Measurements from ENCODE around the gene RHOJ. TPM values are rescaled to one million over a fixed set of nuclear protein-coding genes. Genes with fewer than 3 reads are reported as not detected.

Gene RHOJ
- total RNA-seq, 2 donors from 2014 or later: not detected

GRCh38 chr14:63191211-63191610 is 13.0 kb upstream of the RHOJ start:
- Mint-ChIP-seq H3K27ac (no peak overlapping the region), H3K9me3 (peaks cover 5% of the 10 kb centered on the region), H3K36me3 (no peaks in the 10 kb centered on the region), H3K4me1 (ENCODE audit: low read depth in 2 of 2) (no peaks in the 10 kb centered on the region), H3K4me3 (no peak overlapping the region), H3K27me3 (peaks cover 13 to 19% of the 10 kb centered on the region in 2 donors)
- DNase-seq (ENCODE audit: low spot score) (no peak), ATAC-seq (no peak)

GRCh38 chr14:63192085-63192484 is 12.2 kb upstream of the RHOJ start:
- Mint-ChIP-seq H3K36me3 (no peaks in the 10 kb centered on the region), H3K27ac (no peak overlapping the region), H3K4me1 (ENCODE audit: low read depth in 2 of 2) (no peaks in the 10 kb centered on the region), H3K4me3 (no peak overlapping the region), H3K27me3 (peaks cover 13 to 20% of the 10 kb centered on the region in 2 donors), H3K9me3 (peaks cover 5% of the 10 kb centered on the region)
- ATAC-seq (no peak), DNase-seq (ENCODE audit: low spot score) (no peak)

- Mint-ChIP-seq H3K27ac (no peak overlapping the region), H3K4me1 (ENCODE audit: low read depth in 2 of 2) (no peaks in the 10 kb centered on the region), H3K27me3 (peaks cover 14 to 29% of the 10 kb centered on the region in 2 donors), H3K9me3 (peaks cover 5% of the 10 kb centered on the region), H3K4me3 (no peak overlapping the region), H3K36me3 (no peaks in the 10 kb centered on the region)
- DNase-seq (ENCODE audit: low spot score) (no peak), ATAC-seq (no peak)
Measured at GRCh38 chr14:63193236-63193635, 11.0 kb upstream of the RHOJ start.

- Mint-ChIP-seq H3K9me3 (no peaks in the 10 kb centered on the region), H3K36me3 (no peaks in the 10 kb centered on the region), H3K4me1 (ENCODE audit: low read depth in 2 of 2) (no peaks in the 10 kb centered on the region), H3K27me3 (peaks cover 12 to 36% of the 10 kb centered on the region in 2 donors), H3K4me3 (no peak overlapping the region), H3K27ac (no peak overlapping the region)
- ATAC-seq: no peak
- DNase-seq (ENCODE audit: low spot score): no peak
Measured at GRCh38 chr14:63200035-63200740, 4.1 kb upstream of the RHOJ start.

- H3K36me3 Mint-ChIP-seq: no peaks in the 10 kb centered on the region
- no peak overlapping the region for H3K4me3 Mint-ChIP-seq
- no peaks in the 10 kb centered on the region for H3K4me1 Mint-ChIP-seq (ENCODE audit: low read depth in 2 of 2)
- H3K27ac Mint-ChIP-seq: no peak overlapping the region
- DNase-seq (ENCODE audit: low spot score) (no peak), ATAC-seq (no peak)
- peaks cover 12 to 36% of the 10 kb centered on the region in 2 donors for H3K27me3 Mint-ChIP-seq
- no peaks in the 10 kb centered on the region for H3K9me3 Mint-ChIP-seq
Measured at GRCh38 chr14:63200767-63201166, 3.5 kb upstream of the RHOJ start.

- Mint-ChIP-seq H3K27me3 (peaks cover 10 to 29% of the 10 kb centered on the region in 2 donors), H3K4me3 (no peak overlapping the region), H3K4me1 (ENCODE audit: low read depth in 2 of 2) (no peaks in the 10 kb centered on the region), H3K36me3 (no peaks in the 10 kb centered on the region), H3K9me3 (no peaks in the 10 kb centered on the region), H3K27ac (no peak overlapping the region)
- ATAC-seq (no peak), DNase-seq (ENCODE audit: low spot score) (no peak)
Measured at GRCh38 chr14:63203015-63203414, 1.2 kb upstream of the RHOJ start.

- DNase-seq (ENCODE audit: low spot score): no peak
- no peaks in the 10 kb centered on the region for H3K4me1 Mint-ChIP-seq (ENCODE audit: low read depth in 2 of 2)
- no peak for ATAC-seq
- no peaks in the 10 kb centered on the region for H3K36me3 Mint-ChIP-seq
- no peaks in the 10 kb centered on the region for H3K9me3 Mint-ChIP-seq
- H3K27me3 Mint-ChIP-seq: peaks cover 9 to 21% of the 10 kb centered on the region in 2 donors
- H3K27ac Mint-ChIP-seq: no peak overlapping the region
- H3K4me3 Mint-ChIP-seq: no peak overlapping the region
Measured at GRCh38 chr14:63203618-63204406, 431 bp upstream of the RHOJ start.

- DNase-seq (ENCODE audit: low spot score) (no peak), ATAC-seq (no peak)
- H3K36me3 Mint-ChIP-seq: no peaks in the 10 kb centered on the region
- no peaks in the 10 kb centered on the region for H3K9me3 Mint-ChIP-seq
- H3K4me1 Mint-ChIP-seq (ENCODE audit: low read depth in 2 of 2): no peaks in the 10 kb centered on the region
- H3K4me3 Mint-ChIP-seq: no peak overlapping the region
- H3K27ac Mint-ChIP-seq: no peak overlapping the region
- peaks cover 7 to 13% of the 10 kb centered on the region in 2 donors for H3K27me3 Mint-ChIP-seq
Measured at GRCh38 chr14:63205044-63205575, 867 bp downstream of the RHOJ start.

GRCh38 chr14:63205866-63206265 is 1.6 kb downstream of the RHOJ start:
- Mint-ChIP-seq H3K36me3 (no peaks in the 10 kb centered on the region), H3K4me1 (ENCODE audit: low read depth in 2 of 2) (no peaks in the 10 kb centered on the region), H3K9me3 (no peaks in the 10 kb centered on the region), H3K4me3 (no peak overlapping the region), H3K27ac (no peak overlapping the region), H3K27me3 (peaks cover 0 to 6% of the 10 kb centered on the region in 2 donors)
- no peak for ATAC-seq
- DNase-seq (ENCODE audit: low spot score): no peak

- no peak for ATAC-seq
- Mint-ChIP-seq H3K4me3 (no peak overlapping the region), H3K9me3 (no peaks in the 10 kb centered on the region), H3K27ac (no peak overlapping the region), H3K27me3 (peaks cover 6 to 10% of the 10 kb centered on the region in 2 donors), H3K4me1 (ENCODE audit: low read depth in 2 of 2) (no peaks in the 10 kb centered on the region), H3K36me3 (no peaks in the 10 kb centered on the region)
- no peak for DNase-seq (ENCODE audit: low spot score)
Measured at GRCh38 chr14:63209160-63209559, 4.9 kb downstream of the RHOJ start.

GRCh38 chr14:63210812-63211211 is 6.6 kb downstream of the RHOJ start:
- H3K27me3 Mint-ChIP-seq: peaks cover 11 to 17% of the 10 kb centered on the region in 2 donors
- no peaks in the 10 kb centered on the region for H3K36me3 Mint-ChIP-seq
- H3K9me3 Mint-ChIP-seq: no peaks in the 10 kb centered on the region
- H3K4me1 Mint-ChIP-seq (ENCODE audit: low read depth in 2 of 2): no peaks in the 10 kb centered on the region
- DNase-seq (ENCODE audit: low spot score) (no peak), ATAC-seq (no peak)
- H3K4me3 Mint-ChIP-seq: no peak overlapping the region
- H3K27ac Mint-ChIP-seq: no peak overlapping the region

GRCh38 chr14:63212209-63212608 is 8.0 kb downstream of the RHOJ start:
- Mint-ChIP-seq H3K27me3 (peaks cover 11 to 17% of the 10 kb centered on the region in 2 donors), H3K9me3 (no peaks in the 10 kb centered on the region), H3K4me3 (no peak overlapping the region), H3K27ac (no peak overlapping the region), H3K36me3 (no peaks in the 10 kb centered on the region), H3K4me1 (ENCODE audit: low read depth in 2 of 2) (no peaks in the 10 kb centered on the region)
- ATAC-seq (no peak), DNase-seq (ENCODE audit: low spot score) (no peak)

- no peak for ATAC-seq
- no peak overlapping the region for H3K27ac Mint-ChIP-seq
- no peaks in the 10 kb centered on the region for H3K36me3 Mint-ChIP-seq
- no peaks in the 10 kb centered on the region for H3K4me1 Mint-ChIP-seq (ENCODE audit: low read depth in 2 of 2)
- no peak for DNase-seq (ENCODE audit: low spot score)
- H3K4me3 Mint-ChIP-seq: no peak overlapping the region
- H3K27me3 Mint-ChIP-seq: peaks cover 11 to 17% of the 10 kb centered on the region in 2 donors
- no peaks in the 10 kb centered on the region for H3K9me3 Mint-ChIP-seq
Measured at GRCh38 chr14:63212776-63213500, 8.7 kb downstream of the RHOJ start.
